Lower lobe of right lung (tissue), 2 donors: Measurements from ENCODE around the gene TMPRSS2. TPM values are rescaled to one million over a fixed set of nuclear protein-coding genes. Genes with fewer than 3 reads are reported as not detected.
A peak's percentile ranks its signal among the peaks of the same experiment; 100 is the strongest.

Experiments
- ATAC-seq, 2 donors: fragments of 200-7000 bp; cut with Tn5 transposase; one replicate each; pipeline ENCODE4 v1.9.1; 2020 to 2022; ENCODE audit warnings: mild to moderate bottlenecking in 2 of 2, moderate library complexity in 2 of 2
- DNase-seq: peaks from one replicate; pipeline ENCODE4 v3.0.0-alpha.2; 2020
- H3K27ac ChIP-seq: fragments of 200-600 bp; one replicate; pipeline ENCODE4 v1.8.0; 2022
- H3K27me3 ChIP-seq: fragments of 200-600 bp; one replicate; pipeline ENCODE4 v1.8.0; 2022; ENCODE audit warnings: low read depth
- H3K36me3 ChIP-seq: fragments of 200-600 bp; one replicate; pipeline ENCODE4 v1.8.0; 2022; ENCODE audit warnings: mild to moderate bottlenecking
- H3K4me1 ChIP-seq: fragments of 200-600 bp; one replicate; pipeline ENCODE4 v1.8.0; 2022
- H3K4me3 ChIP-seq: fragments of 200-600 bp; one replicate; pipeline ENCODE4 v1.8.0; 2022; ENCODE audit warnings: mild to moderate bottlenecking
- H3K9me3 ChIP-seq: fragments of 200-600 bp; one replicate; pipeline ENCODE4 v1.8.0; 2022
- intact Hi-C: fragments of 100-400 bp; cut with DNase I; formaldehyde crosslinking; loops from one replicate; pipeline ENCODE4 v1.11.0; 2022
- total RNA-seq: library from RNA; stranded (reverse); fragmentation: NEBNext Ultra II Directional; extraction: Animal tissue kit (Norgen Biotek cat#: 25700); gene quantifications from one replicate; pipeline ENCODE4 v1.2.1, GENCODE V29; 2021
- TF ChIP-seq, protein P1 (sequence below): fragments of 200-600 bp; IDR thresholded peaks from one replicate; pipeline ENCODE4 v1.8.0; 2022; ENCODE audit warnings: antibody characterized with exemption, mild to moderate bottlenecking
- donor health status: DM: no; HTN: yes; CAD: no; lungs with severe emphysema.

The TMPRSS2 gene
- total RNA-seq, 1 donor from 2014 or later = 87.7 TPM

DNA sequence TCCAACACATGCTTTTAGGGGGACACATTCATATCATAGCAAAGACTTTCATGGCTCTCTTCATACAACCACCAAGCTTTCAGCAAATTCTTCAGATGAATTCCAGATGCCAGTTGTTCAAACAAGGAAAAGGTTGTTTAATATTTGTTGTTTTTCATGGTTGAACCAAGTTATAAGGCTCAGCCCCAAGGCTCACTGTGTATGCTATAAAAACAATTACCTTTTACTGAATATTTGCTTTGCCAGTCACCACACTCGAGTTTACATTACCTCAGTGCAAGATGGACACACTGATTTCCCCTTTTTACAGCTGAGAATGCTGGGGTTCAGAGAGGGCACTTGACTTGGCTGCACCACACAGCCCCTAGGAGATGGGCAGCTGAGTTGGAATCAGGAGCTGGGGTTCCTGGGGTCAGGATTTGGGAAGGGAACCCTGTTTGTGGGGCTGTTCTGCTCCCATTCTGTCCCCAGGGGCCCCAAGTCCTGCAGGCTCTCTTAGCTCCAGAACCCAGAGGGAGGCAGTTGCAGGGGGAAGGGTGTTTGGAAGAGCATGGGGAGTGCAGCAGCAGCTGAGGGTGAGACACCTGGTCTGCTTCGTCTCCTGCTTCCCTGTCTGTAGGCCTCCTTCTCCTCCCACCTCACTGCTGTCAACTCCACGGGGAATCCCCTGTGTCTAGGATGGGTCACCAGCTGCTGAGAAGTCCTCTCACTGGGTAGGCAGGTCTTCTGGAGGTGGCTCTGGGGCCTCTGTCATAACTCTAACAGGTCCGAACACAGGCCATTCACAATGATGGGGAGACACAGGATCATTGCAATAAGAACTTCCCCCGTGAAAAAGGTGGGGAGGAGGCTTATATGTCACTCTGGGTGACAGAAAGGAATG, 12.8 kb upstream of the TMPRSS2 start:
- no peaks in the 10 kb centered on the region for H3K36me3 ChIP-seq
- ATAC-seq = peak; percentile 15 to 19
- intact Hi-C loops = no loop called here
- no peak for DNase-seq
- H3K4me3 ChIP-seq = no peak overlapping the region
- H3K4me1 ChIP-seq = no peaks in the 10 kb centered on the region
- H3K9me3 ChIP-seq = no peaks in the 10 kb centered on the region
- H3K27ac ChIP-seq = no peak overlapping the region
- no peaks in the 10 kb centered on the region for H3K27me3 ChIP-seq
- TF ChIP-seq, protein P1, sequence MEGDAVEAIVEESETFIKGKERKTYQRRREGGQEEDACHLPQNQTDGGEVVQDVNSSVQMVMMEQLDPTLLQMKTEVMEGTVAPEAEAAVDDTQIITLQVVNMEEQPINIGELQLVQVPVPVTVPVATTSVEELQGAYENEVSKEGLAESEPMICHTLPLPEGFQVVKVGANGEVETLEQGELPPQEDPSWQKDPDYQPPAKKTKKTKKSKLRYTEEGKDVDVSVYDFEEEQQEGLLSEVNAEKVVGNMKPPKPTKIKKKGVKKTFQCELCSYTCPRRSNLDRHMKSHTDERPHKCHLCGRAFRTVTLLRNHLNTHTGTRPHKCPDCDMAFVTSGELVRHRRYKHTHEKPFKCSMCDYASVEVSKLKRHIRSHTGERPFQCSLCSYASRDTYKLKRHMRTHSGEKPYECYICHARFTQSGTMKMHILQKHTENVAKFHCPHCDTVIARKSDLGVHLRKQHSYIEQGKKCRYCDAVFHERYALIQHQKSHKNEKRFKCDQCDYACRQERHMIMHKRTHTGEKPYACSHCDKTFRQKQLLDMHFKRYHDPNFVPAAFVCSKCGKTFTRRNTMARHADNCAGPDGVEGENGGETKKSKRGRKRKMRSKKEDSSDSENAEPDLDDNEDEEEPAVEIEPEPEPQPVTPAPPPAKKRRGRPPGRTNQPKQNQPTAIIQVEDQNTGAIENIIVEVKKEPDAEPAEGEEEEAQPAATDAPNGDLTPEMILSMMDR = no peak

DNA sequence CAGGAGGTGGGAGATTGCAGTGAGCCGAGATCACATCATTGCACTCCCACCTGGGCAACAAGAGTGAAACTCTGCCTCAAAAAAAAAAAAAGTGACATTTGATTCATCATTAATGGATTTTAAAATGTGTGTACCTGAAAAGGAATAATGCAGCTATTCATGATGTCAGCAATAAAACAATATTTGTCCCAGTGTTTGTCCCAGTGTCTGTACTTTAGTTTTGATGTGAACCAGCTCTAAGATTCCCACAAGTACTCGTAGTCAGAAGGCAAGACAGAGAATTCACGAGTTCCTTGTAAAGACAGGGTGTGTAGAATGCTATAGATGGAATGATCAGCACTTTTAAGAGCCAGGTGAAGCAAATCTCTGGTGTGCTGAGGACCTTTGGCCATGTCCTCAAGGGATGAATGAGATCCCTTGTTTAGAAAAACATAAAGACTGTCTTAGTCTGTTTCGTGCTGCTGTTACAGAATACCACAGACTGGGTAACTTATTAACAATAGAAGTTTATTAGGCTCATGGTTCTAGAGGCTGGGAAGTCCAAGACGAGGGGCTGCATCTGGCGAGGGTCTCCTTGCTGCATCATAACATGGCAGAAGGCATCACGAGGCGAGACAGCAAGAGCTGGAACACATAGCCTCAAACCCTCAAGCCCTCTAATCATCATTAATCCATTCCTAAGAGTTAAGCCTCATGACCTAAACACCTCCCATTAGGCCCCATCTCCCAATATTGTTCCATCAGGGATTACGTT, 12.0 kb upstream of the TMPRSS2 start:
- Histone ChIP-seq H3K36me3 (no peaks in the 10 kb centered on the region), H3K4me3 (no peak overlapping the region), H3K9me3 (no peaks in the 10 kb centered on the region), H3K27ac (no peak overlapping the region), H3K4me1 (no peaks in the 10 kb centered on the region), H3K27me3 (no peaks in the 10 kb centered on the region)
- intact Hi-C loops = no loop called here
- DNase-seq (no peak), ATAC-seq (no peak)
- TF ChIP-seq, protein P1 = no peak

DNA sequence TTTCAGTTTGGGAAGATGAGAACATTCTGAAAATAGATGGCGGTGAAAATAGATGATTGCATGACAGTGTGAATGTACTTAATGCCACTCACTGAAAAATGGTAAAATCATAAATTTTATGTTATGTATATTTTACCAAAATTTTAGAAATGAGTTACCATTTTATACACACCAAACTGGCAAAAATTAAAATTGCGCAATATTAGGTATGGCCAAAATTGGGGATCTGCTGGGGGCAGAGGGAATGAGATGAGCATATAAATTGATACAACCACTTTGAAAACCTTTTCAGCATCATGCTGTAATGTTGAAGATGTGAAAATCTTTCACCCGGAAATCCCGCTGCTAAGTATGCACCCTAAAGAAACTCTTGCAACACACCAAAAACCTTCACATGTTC, 10.8 kb upstream of the TMPRSS2 start:
- no peaks in the 10 kb centered on the region for H3K9me3 ChIP-seq
- ATAC-seq = no peak
- H3K4me3 ChIP-seq = no peak overlapping the region
- intact Hi-C loops = no loop called here
- no peaks in the 10 kb centered on the region for H3K4me1 ChIP-seq
- TF ChIP-seq, protein P1 = no peak
- no peak for DNase-seq
- H3K27me3 ChIP-seq = no peaks in the 10 kb centered on the region
- no peak overlapping the region for H3K27ac ChIP-seq
- no peaks in the 10 kb centered on the region for H3K36me3 ChIP-seq

DNA sequence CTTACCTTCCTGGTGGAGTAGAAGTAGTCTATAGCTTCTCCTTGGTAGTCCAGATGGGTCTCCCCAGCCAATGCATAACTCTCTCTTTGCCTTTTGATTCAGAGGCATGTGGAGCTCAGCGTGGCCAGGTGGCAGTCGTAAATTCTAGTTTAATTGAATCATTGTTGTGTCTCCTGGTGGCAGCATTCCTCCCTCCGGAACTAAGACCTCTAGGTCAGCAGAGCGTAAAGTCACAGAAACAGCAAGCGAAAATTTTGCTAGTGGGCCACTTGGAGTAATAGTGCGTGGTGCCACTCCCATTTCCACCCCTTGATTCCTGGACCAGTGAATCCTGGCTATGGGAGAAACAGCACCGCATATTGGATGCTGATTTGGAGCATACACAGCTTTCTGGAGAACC, 3.9 kb upstream of the TMPRSS2 start:
- Histone ChIP-seq H3K27ac (no peak overlapping the region), H3K4me1 (no peaks in the 10 kb centered on the region), H3K36me3 (no peaks in the 10 kb centered on the region), H3K4me3 (no peak overlapping the region), H3K27me3 (peaks cover 29% of the 10 kb centered on the region), H3K9me3 (no peaks in the 10 kb centered on the region)
- intact Hi-C loops = no loop called here
- TF ChIP-seq, protein P1 = no peak
- ATAC-seq (no peak), DNase-seq (no peak)

DNA sequence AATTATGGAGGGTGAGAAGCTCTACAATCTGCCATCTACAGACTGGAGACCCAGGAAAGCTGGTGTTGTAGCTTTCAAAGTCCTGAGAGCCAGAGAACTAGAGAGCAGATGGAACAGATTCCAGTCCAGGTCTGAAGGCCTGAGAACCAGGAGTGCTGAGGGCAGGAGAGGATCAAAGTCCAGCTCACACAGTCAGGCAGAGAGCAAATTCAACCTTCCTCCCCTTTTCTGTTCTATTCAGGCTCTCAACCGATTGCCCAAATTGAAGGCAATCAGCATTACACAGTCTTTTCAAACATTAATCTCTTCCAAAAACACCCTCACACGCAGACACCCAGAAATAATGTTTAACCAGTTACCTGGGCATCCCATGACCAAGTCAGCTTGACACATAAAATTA, 2.5 kb upstream of the TMPRSS2 start:
- no peak overlapping the region for H3K4me3 ChIP-seq
- peaks cover 42% of the 10 kb centered on the region for H3K27me3 ChIP-seq
- no peaks in the 10 kb centered on the region for H3K9me3 ChIP-seq
- H3K27ac ChIP-seq = no peak overlapping the region
- ATAC-seq (no peak), DNase-seq (no peak)
- H3K4me1 ChIP-seq = no peaks in the 10 kb centered on the region
- intact Hi-C loops = no loop called here
- H3K36me3 ChIP-seq = no peaks in the 10 kb centered on the region
- TF ChIP-seq, protein P1 = no peak
